ENCODE results near the gene SARM1. TPM values are rescaled to one million over a fixed set of nuclear protein-coding genes. Genes with fewer than 3 reads are reported as not detected.

The SARM1 gene
- polyA plus RNA-seq, 1 of the 3 experiments (the other 2 are of a cell fraction) = 17.4 TPM

DNA sequence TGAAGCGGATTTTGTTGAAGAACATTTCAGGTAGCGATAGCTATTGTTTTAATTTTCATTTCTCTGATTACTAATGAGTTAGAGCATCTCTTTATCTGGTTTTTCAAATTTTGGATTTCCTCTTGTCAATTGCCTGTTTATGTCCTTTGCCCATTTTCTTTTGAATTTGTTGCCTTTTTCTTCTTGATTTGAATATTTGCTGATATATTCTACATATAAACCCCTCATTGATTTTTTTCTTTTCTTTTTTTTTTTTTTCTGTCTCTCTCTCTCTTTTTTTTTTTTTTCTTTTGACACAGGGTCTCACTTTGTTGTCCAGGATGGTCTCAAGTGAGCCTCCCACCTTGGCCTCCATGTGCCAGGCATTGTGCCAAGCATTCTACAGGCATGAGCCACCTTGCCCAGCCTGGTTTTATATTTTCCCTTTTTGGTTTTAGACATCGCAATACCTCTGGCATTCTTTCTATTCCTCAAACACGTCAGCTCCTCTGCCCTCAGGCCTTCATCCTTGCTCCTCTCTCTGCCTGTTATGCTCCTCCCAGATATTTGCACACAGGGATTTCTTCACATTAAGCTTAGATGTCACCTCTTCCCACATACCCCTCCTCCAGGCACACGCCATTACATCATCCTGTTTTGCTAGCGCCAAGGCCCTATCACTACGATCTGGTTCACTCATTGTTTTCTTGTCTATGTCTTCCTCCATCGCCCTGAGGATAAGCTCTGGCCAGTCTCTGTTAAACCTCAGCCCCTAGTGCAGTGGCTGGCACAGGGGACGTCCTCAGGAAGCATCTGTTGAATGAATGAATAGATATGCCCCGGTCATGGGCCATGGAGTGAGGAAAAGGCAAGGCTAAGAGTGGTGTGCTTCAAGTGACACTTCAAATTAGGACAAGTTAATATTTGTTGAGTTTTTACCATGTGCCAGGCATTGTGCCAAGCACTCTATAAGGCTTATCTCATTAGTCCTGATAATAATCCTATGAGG is 8.6 kb downstream of the SARM1 start:
- Histone ChIP-seq H4K20me1 (ENCODE audit: insufficient read depth) (peaks cover 30% of the 10 kb centered on the region; the same call in 1 of the 2 replicates), H3K36me3 (replicated peaks in 1 of 2; ENCODE audit: control insufficient read depth in 1 of 2, insufficient read depth in 2 of 2, low read length in 1 of 2) (peaks cover 4 to 12% of the 10 kb centered on the region in 2 experiments), H3K27me3 (ENCODE audit: insufficient read depth) (no peaks in the 10 kb centered on the region), H3K4me3 (ENCODE audit: low read depth in 2 of 2, low read length in 1 of 2) (no peak overlapping the region), H2AFZ (ENCODE audit: low read depth) (no peak overlapping the region), H3K9me3 (no peaks in the 10 kb centered on the region), H3K9ac (no peak overlapping the region), H3F3A (replicated peaks; ENCODE audit: insufficient read depth) (no peaks in the 10 kb centered on the region), H3K4me1 (ENCODE audit: control insufficient read depth in 1 of 2, insufficient read depth in 2 of 2, low read depth in 1 of 2, low read length in 1 of 2) (peaks cover 7 to 14% of the 10 kb centered on the region in 2 experiments; a peak in 2 of 4 replicates), H3K79me2 (ENCODE audit: insufficient read depth) (peaks cover 39% of the 10 kb centered on the region; the same call in 1 of the 2 replicates), H3K4me2 (no peak overlapping the region; the same call in 1 of the 2 replicates), H3K27ac (ENCODE audit: low read depth in 2 of 2, low read length in 1 of 2) (peak overlapping the region in 1 of 2 experiments; percentile 50; a peak in 2 of 4 replicates), H3K9me2 (no peaks in the 10 kb centered on the region)
- WGBS (ENCODE audit: low lambda C conversion rate) = 63% methylated on average over 10 of the region's 10 CpGs
- ChIA-PET CTCF (interaction anchor here (0.6 to 1.4 kb wide), 4 partner anchors 10 to 25 kb away, joined by 3 to 6 read pairs (median 3); partner anchors contain the start of genes SLC46A1 and VTN), POLR2A (interaction anchor here (1.0 to 1.8 kb wide), 3 partner anchors 17 to 44 kb away, joined by 3 to 11 read pairs (median 3); partner anchors contain the start of genes SLC46A1 and TNFAIP1)
- peak; percentile 76 for DNase-seq
- TF ChIP-seq TEAD4 (IDR thresholded peaks at IDR 0.05; ENCODE audit: borderline replicate concordance, insufficient read depth) (no peak), TAF1 (IDR thresholded peaks at IDR 0.05; ENCODE audit: borderline replicate concordance, low read depth, low read length) (no peak), REST (IDR thresholded peaks at IDR 0.05; ENCODE audit: low read depth, low read length) (no peak), MXI1 (IDR thresholded peaks at IDR 0.05; ENCODE audit: low read depth, low read length) (peak; percentile 44; the same call in 1 of the 2 replicates), SIN3A (IDR thresholded peaks at IDR 0.05; ENCODE audit: borderline replicate concordance, low read depth, low read length) (no peak), YY1 (IDR thresholded peaks at IDR 0.05; ENCODE audit: low read depth) (no peak), JUND (IDR thresholded peaks at IDR 0.05) (no peak), RCOR1 (IDR thresholded peaks at IDR 0.05; ENCODE audit: low read length) (no peak), CHD2 (IDR thresholded peaks at IDR 0.05; ENCODE audit: low read length, partially characterized antibody) (no peak), POLR2AphosphoS5 (IDR thresholded peaks at IDR 0.05; ENCODE audit: low read depth, low read length) (no peak), SMC3 (IDR thresholded peaks at IDR 0.05; ENCODE audit: low read depth, low read length) (no peak), NFIC (IDR thresholded peaks at IDR 0.05; ENCODE audit: borderline replicate concordance) (no peak), RAD21 (IDR thresholded peaks at IDR 0.05; ENCODE audit: low read length) (no peak), IRF3 (IDR thresholded peaks at IDR 0.05; ENCODE audit: low read depth, low read length) (no peak), TCF12 (IDR thresholded peaks at IDR 0.05) (no peak), GATA2 (CRISPR knock-in tag; IDR thresholded peaks at IDR 0.05) (peak; percentile 78), ELF1 (IDR thresholded peaks at IDR 0.05) (no peak), ZBTB33 (IDR thresholded peaks at IDR 0.05; ENCODE audit: borderline replicate concordance, low read depth) (no peak), RXRA (IDR thresholded peaks at IDR 0.05; ENCODE audit: borderline replicate concordance, low read depth) (no peak), EP300 (IDR thresholded peaks at IDR 0.05; ENCODE audit: borderline replicate concordance in 1 of 2, low read depth in 1 of 2, low read length in 1 of 2) (peak in 1 of 2 experiments; percentile 30; a peak in 1 of 4 replicates)
- TF ChIP-seq, protein P1, sequence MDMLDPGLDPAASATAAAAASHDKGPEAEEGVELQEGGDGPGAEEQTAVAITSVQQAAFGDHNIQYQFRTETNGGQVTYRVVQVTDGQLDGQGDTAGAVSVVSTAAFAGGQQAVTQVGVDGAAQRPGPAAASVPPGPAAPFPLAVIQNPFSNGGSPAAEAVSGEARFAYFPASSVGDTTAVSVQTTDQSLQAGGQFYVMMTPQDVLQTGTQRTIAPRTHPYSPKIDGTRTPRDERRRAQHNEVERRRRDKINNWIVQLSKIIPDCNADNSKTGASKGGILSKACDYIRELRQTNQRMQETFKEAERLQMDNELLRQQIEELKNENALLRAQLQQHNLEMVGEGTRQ (IDR thresholded peaks at IDR 0.05; ENCODE audit: borderline replicate concordance, low read depth, low read length) = no peak
- TF ChIP-seq, protein P2, sequence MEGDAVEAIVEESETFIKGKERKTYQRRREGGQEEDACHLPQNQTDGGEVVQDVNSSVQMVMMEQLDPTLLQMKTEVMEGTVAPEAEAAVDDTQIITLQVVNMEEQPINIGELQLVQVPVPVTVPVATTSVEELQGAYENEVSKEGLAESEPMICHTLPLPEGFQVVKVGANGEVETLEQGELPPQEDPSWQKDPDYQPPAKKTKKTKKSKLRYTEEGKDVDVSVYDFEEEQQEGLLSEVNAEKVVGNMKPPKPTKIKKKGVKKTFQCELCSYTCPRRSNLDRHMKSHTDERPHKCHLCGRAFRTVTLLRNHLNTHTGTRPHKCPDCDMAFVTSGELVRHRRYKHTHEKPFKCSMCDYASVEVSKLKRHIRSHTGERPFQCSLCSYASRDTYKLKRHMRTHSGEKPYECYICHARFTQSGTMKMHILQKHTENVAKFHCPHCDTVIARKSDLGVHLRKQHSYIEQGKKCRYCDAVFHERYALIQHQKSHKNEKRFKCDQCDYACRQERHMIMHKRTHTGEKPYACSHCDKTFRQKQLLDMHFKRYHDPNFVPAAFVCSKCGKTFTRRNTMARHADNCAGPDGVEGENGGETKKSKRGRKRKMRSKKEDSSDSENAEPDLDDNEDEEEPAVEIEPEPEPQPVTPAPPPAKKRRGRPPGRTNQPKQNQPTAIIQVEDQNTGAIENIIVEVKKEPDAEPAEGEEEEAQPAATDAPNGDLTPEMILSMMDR (IDR thresholded peaks at IDR 0.05) = no peak
